NCI-H1436 treated with DMSO at 0.1 percent for 48 hours (cell line): ENCODE data around the gene MDM1.

Experiments
- DNase-seq: peaks from one replicate; lab custom pipeline; 2025; lab: John Stamatoyannopoulos, UW

Gene MDM1

GRCh38 chr12:68331869-68332727 is at the start of gene MDM1:
TSS of gene MDM1 (minus strand) at chr12:68332362. CDS start at chr12:68332245, 117 bp downstream.
- DNase-seq: peak; percentile 97

GRCh38 chr12:68381476-68382219 is 49.5 kb upstream of the MDM1 start:
- DNase-seq: no peak

- no peak for DNase-seq
Measured at GRCh38 chr12:68378872-68379606, 46.9 kb upstream of the MDM1 start.

- no peak for DNase-seq
Measured at GRCh38 chr12:68377881-68378280, 45.7 kb upstream of the MDM1 start.

GRCh38 chr12:68376901-68377300 is 44.7 kb upstream of the MDM1 start:
- peak; percentile 47 for DNase-seq

GRCh38 chr12:68375756-68376695 is 43.9 kb upstream of the MDM1 start:
- DNase-seq: no peak

- DNase-seq: peak; percentile 29
Measured at GRCh38 chr12:68374307-68374982, 42.3 kb upstream of the MDM1 start.

GRCh38 chr12:68370667-68371066 is 38.5 kb upstream of the MDM1 start:
- DNase-seq: no peak

- DNase-seq: no peak
Measured at GRCh38 chr12:68370006-68370590, 37.9 kb upstream of the MDM1 start.

- DNase-seq: no peak
Measured at GRCh38 chr12:68368327-68368726, 36.2 kb upstream of the MDM1 start.

GRCh38 chr12:68367903-68368302 is 35.7 kb upstream of the MDM1 start:
- DNase-seq: no peak

- no peak for DNase-seq
Measured at GRCh38 chr12:68367116-68367515, 35.0 kb upstream of the MDM1 start.

- no peak for DNase-seq
Measured at GRCh38 chr12:68364893-68365725, 32.9 kb upstream of the MDM1 start.

GRCh38 chr12:68364328-68364727 is 32.2 kb upstream of the MDM1 start:
- no peak for DNase-seq

GRCh38 chr12:68361953-68362352 is 29.8 kb upstream of the MDM1 start:
- no peak for DNase-seq

GRCh38 chr12:68359674-68360073 is 27.5 kb upstream of the MDM1 start:
- no peak for DNase-seq

- peak; percentile 37 for DNase-seq
Measured at GRCh38 chr12:68358532-68359485, 26.6 kb upstream of the MDM1 start.

- no peak for DNase-seq
Measured at GRCh38 chr12:68356986-68357385, 24.8 kb upstream of the MDM1 start.
